MM.1S (cell line): ENCODE measurements around the gene THAP7.

Experiments used
- DNase-seq: peaks from one replicate; pipeline ENCODE4 v3.0.0-alpha.2; 2015
- H2AFZ ChIP-seq: fragments of 300-600 bp; sonication (generic); 2 replicates; pipeline ENCODE4 v1.6.0; 2016; ENCODE audit warnings: antibody characterized with exemption, low read length
- H3F3A ChIP-seq: fragments of 300-600 bp; sonication (generic); 2 replicates; pipeline ENCODE4 v1.6.1; 2016; ENCODE audit warnings: mild to moderate bottlenecking, antibody characterized with exemption, low read length, moderate library complexity, mixed read lengths; ENCODE audit not compliant: insufficient read depth
- H3K27ac ChIP-seq: fragments of 300-600 bp; sonication (generic); 2 replicates; pipeline ENCODE4 v1.5.1; 2016; ENCODE audit warnings: mild to moderate bottlenecking, low read length
- H3K27me3 ChIP-seq: fragments of 300-600 bp; sonication (generic); replicated peaks from 2 replicates; pipeline ENCODE4 v1.6.0; 2016; ENCODE audit warnings: low read length; ENCODE audit not compliant: insufficient read depth
- H3K36me3 ChIP-seq: fragments of 300-600 bp; sonication (generic); replicated peaks from 2 replicates; pipeline ENCODE4 v1.6.1; 2016; ENCODE audit warnings: mild to moderate bottlenecking, low read length, mixed read lengths; ENCODE audit not compliant: insufficient read depth
- H3K4me1 ChIP-seq: fragments of 300-600 bp; sonication (generic); 2 replicates; pipeline ENCODE4 v1.6.1; 2016; ENCODE audit warnings: low read length, mixed read lengths
- H3K4me2 ChIP-seq: fragments of 300-600 bp; sonication (generic); 2 replicates; pipeline ENCODE4 v1.6.0; 2016; ENCODE audit warnings: low read depth, low read length
- H3K4me3 ChIP-seq: fragments of 300-600 bp; sonication (generic); 2 replicates; pipeline ENCODE4 v1.5.1; 2016; ENCODE audit warnings: low read length, mixed read lengths
- H3K79me2 ChIP-seq: fragments of 300-600 bp; sonication (generic); 2 replicates; pipeline ENCODE4 v1.6.1; 2016; ENCODE audit warnings: mixed run types, low read length, mixed read lengths
- H3K9ac ChIP-seq: fragments of 300-600 bp; sonication (generic); 2 replicates; pipeline ENCODE4 v1.6.1; 2016; ENCODE audit warnings: low read length, mixed read lengths
- H3K9me2 ChIP-seq: fragments of 300-600 bp; sonication (generic); replicated peaks from 2 replicates; pipeline ENCODE4 v1.6.1; 2016; ENCODE audit warnings: mild to moderate bottlenecking, low read length, mixed read lengths; ENCODE audit not compliant: insufficient read depth
- H3K9me3 ChIP-seq: fragments of 300-600 bp; sonication (generic); replicated peaks from 2 replicates; pipeline ENCODE4 v1.6.1; 2016; ENCODE audit warnings: mild to moderate bottlenecking, low read length, mixed read lengths; ENCODE audit not compliant: insufficient read depth
- H4K20me1 ChIP-seq: fragments of 300-600 bp; sonication (generic); 2 replicates; pipeline ENCODE4 v1.6.1; 2016; ENCODE audit warnings: mild to moderate bottlenecking, low read length, moderate library complexity, mixed read lengths; ENCODE audit not compliant: insufficient read depth
- EZH2 ChIP-seq: fragments of 300-600 bp; sonication (generic); optimal IDR thresholded peaks from 2 replicates; pipeline ENCODE3; 2017; ENCODE audit warnings: low read depth, mild to moderate bottlenecking, antibody characterized with exemption, low read length, mixed read lengths
- EZH2phosphoT487 ChIP-seq: fragments of 300-600 bp; sonication (generic); IDR thresholded peaks from 2 replicates; pipeline ENCODE4 v1.6.1; 2018; ENCODE audit warnings: antibody characterized with exemption, low read length
- TF ChIP-seq, protein P1 (sequence below): fragments of 300-600 bp; sonication (generic); IDR thresholded peaks from 2 replicates; pipeline ENCODE4 v1.5.1; 2016; ENCODE audit warnings: antibody characterized with exemption, low read length, mixed read lengths

Gene THAP7

DNA sequence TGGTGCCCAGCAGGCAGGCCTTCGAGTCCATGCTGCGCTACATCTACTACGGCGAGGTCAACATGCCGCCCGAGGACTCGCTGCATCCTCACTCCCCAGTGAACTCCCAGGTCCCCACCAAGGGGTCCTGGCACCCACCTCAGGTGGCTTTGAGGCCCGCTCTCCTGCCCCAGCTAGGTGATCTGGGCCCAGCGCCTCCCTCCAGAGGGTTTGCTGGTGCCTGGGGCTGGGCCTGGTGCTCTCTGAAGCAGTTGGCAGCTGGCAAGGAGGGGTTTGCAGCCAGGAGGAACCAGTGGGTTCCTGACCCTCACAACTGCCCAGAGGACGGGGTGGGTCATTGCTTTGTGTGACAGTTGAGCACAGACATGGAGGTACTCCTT, 5.9 kb downstream of the THAP7 start:
- Histone ChIP-seq H3K36me3 (no peaks in the 10 kb centered on the region), H3K27ac (no peak overlapping the region), H4K20me1 (no peaks in the 10 kb centered on the region)

DNA sequence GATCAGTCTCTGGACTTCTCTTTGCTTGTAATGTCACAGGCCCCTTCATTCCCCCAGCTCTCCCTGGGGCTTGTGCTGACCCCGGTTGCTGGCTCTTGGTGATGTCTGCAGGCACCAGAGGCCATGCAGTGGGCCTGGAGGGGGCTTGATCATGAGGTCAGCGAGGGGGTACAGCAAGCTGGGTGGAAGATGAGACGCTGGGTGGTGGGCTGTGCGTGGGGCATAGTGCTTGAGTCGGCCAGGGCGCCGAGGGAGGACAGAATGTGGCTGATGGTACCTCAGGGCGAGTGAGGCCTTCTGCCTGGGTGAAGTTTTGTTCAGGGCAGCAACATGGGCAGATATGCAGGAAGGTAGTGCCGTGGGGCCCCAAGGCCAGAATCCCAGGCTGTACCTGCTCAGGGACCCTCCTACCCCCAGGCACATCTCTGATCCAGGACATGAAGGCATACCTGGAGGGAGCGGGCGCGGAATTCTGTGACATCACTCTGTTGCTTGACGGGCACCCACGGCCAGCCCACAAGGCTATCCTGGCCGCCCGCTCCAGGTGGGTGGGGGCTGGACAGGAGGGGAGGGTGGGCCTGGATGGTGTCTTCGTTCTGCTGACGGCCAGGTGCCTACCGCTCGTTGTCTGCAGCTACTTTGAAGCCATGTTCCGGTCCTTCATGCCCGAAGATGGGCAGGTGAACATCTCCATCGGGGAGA, 6.4 kb downstream of the THAP7 start:
- H3K4me1 ChIP-seq, result peaks cover 2% of the 10 kb centered on the region; the same call in 1 of the 2 replicates
- no peak overlapping the region for H3K4me3 ChIP-seq
- H3K27ac ChIP-seq, result no peak overlapping the region
- H3K4me2 ChIP-seq, result no peak overlapping the region
- peaks cover 11% of the 10 kb centered on the region for H3K79me2 ChIP-seq
- H3K9me2 ChIP-seq, result no peaks in the 10 kb centered on the region
- no peak overlapping the region for H3K9ac ChIP-seq
- no peaks in the 10 kb centered on the region for H3K9me3 ChIP-seq
- no peaks in the 10 kb centered on the region for H3K36me3 ChIP-seq
- no peak overlapping the region for H2AFZ ChIP-seq
- no peaks in the 10 kb centered on the region; the same call in 1 of the 2 replicates for H3F3A ChIP-seq
- no peak for DNase-seq
- TF ChIP-seq EZH2phosphoT487 (no peak), EZH2 (no peak)
- TF ChIP-seq, protein P1, sequence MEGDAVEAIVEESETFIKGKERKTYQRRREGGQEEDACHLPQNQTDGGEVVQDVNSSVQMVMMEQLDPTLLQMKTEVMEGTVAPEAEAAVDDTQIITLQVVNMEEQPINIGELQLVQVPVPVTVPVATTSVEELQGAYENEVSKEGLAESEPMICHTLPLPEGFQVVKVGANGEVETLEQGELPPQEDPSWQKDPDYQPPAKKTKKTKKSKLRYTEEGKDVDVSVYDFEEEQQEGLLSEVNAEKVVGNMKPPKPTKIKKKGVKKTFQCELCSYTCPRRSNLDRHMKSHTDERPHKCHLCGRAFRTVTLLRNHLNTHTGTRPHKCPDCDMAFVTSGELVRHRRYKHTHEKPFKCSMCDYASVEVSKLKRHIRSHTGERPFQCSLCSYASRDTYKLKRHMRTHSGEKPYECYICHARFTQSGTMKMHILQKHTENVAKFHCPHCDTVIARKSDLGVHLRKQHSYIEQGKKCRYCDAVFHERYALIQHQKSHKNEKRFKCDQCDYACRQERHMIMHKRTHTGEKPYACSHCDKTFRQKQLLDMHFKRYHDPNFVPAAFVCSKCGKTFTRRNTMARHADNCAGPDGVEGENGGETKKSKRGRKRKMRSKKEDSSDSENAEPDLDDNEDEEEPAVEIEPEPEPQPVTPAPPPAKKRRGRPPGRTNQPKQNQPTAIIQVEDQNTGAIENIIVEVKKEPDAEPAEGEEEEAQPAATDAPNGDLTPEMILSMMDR, result no peak
- no peaks in the 10 kb centered on the region for H4K20me1 ChIP-seq
- no peaks in the 10 kb centered on the region for H3K27me3 ChIP-seq

More for the DNA sequence above, 5.9 kb downstream of the THAP7 start:
- Histone ChIP-seq H3K27me3 (no peaks in the 10 kb centered on the region), H3K4me2 (no peak overlapping the region), H3K79me2 (peaks cover 17% of the 10 kb centered on the region), H3K4me1 (peaks cover 5% of the 10 kb centered on the region; the same call in 1 of the 2 replicates), H3K4me3 (no peak overlapping the region), H3F3A (no peaks in the 10 kb centered on the region; the same call in 1 of the 2 replicates), H2AFZ (no peak overlapping the region), H3K9ac (no peak overlapping the region), H3K9me3 (no peaks in the 10 kb centered on the region), H3K9me2 (no peaks in the 10 kb centered on the region)
- TF ChIP-seq, protein P1, result no peak
- no peak for TF ChIP-seq EZH2
- TF ChIP-seq EZH2phosphoT487, result no peak
- DNase-seq, result no peak

DNA sequence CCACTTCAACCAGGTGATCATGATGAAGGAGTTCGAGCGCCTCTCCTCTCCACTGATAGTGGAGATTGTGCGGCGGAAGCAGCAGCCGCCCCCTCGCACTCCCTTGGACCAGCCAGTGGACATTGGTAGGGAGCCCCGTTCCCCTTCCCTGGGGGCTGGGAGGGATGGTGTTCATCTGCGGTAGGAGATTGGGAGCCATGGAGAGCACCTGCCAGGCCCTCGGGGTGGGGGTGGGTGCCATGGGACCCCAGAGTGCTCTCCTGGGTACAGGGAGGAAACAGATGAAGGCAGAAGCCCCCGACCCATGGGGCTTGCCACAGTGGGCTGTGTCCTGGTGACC, 7.0 kb downstream of the THAP7 start:
- no peaks in the 10 kb centered on the region for H3K4me1 ChIP-seq
- H3K9me3 ChIP-seq, result no peaks in the 10 kb centered on the region
- H3K9me2 ChIP-seq, result no peaks in the 10 kb centered on the region
- no peaks in the 10 kb centered on the region for H3K36me3 ChIP-seq
- peaks cover 5% of the 10 kb centered on the region for H3K79me2 ChIP-seq
- H3K27me3 ChIP-seq, result no peaks in the 10 kb centered on the region
- no peak overlapping the region for H2AFZ ChIP-seq
- H3K4me2 ChIP-seq, result no peak overlapping the region
- H3K9ac ChIP-seq, result no peak overlapping the region
- H3K4me3 ChIP-seq, result no peak overlapping the region
- no peaks in the 10 kb centered on the region for H4K20me1 ChIP-seq
- TF ChIP-seq EZH2phosphoT487 (no peak), EZH2 (no peak)
- TF ChIP-seq, protein P1, result no peak
- no peaks in the 10 kb centered on the region; the same call in 1 of the 2 replicates for H3F3A ChIP-seq
- DNase-seq, result no peak
- no peak overlapping the region for H3K27ac ChIP-seq
